Transverse colon (tissue), 4 donors: ENCODE data around the gene CEBPZ.

ENCODE experiments used
- POLR2A ChIP-seq: fragments of 450-650 bp; IDR thresholded peaks from one replicate; pipeline ENCODE4 v1.6.1; 2016; ENCODE audit warnings: antibody characterized with exemption, mild to moderate bottlenecking, moderate library complexity
- POLR2AphosphoS5 ChIP-seq, 3 donors: sonication (generic); formaldehyde crosslinking; IDR thresholded peaks; one replicate each; pipeline ENCODE4 v1.6.1; 2016; ENCODE audit warnings: antibody characterized with exemption in 3 of 3
- TF ChIP-seq, protein P1 (sequence below), 5 experiments: fragments of 200-600 bp in 3 of 5; fragments of 450-650 bp in 2 of 5; sonication (generic) in 3 of 5; IDR thresholded peaks; 1 replicate in 2 of 5; 2 replicates in 3 of 5; pipeline ENCODE4 v1.5.1; 2016 to 2017; ENCODE audit warnings: antibody characterized with exemption in 5 of 5, inconsistent platforms in 3 of 5, mild to moderate bottlenecking in 2 of 5, moderate library complexity in 1 of 5

DNA sequence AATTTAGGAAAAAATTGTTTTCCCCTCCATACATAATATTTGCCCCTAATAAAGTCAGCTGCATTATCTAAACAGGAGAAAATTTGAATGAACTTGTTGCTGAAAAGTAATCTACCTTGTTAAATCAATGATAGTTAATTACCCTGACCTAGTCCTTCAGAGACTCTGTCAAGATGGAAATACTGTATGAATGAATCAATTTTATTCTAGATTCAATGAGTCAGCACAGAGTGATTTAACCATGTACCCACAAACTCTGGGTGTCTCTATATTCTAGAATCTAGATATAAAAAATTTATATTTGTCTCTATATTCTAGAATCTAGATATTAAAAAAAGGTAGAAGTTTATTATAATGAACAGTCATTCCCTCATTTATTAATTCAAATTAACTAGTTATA lies 36.3 kb upstream of the CEBPZ start:
- TF ChIP-seq POLR2A (no peak), POLR2AphosphoS5 (IDR thresholded peaks at IDR 0.05) (no peak)
- TF ChIP-seq, protein P1, sequence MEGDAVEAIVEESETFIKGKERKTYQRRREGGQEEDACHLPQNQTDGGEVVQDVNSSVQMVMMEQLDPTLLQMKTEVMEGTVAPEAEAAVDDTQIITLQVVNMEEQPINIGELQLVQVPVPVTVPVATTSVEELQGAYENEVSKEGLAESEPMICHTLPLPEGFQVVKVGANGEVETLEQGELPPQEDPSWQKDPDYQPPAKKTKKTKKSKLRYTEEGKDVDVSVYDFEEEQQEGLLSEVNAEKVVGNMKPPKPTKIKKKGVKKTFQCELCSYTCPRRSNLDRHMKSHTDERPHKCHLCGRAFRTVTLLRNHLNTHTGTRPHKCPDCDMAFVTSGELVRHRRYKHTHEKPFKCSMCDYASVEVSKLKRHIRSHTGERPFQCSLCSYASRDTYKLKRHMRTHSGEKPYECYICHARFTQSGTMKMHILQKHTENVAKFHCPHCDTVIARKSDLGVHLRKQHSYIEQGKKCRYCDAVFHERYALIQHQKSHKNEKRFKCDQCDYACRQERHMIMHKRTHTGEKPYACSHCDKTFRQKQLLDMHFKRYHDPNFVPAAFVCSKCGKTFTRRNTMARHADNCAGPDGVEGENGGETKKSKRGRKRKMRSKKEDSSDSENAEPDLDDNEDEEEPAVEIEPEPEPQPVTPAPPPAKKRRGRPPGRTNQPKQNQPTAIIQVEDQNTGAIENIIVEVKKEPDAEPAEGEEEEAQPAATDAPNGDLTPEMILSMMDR (IDR thresholded peaks at IDR 0.05), result no peak
